Mammary epithelial cell (primary cell): Measurements from ENCODE around the gene MTMR2.

Experiments used
- EZH2 ChIP-seq: IDR thresholded peaks from 2 replicates; pipeline ENCODE4 v1.6.1; 2012; ENCODE audit warnings: low read length, inconsistent platforms, borderline replicate concordance
- TF ChIP-seq, protein P1 (sequence below), 2 donors: IDR thresholded peaks in 1 of 2; conservative IDR thresholded peaks in 1 of 2; 2 replicates each; pipeline ENCODE4 v1.5.1; 2011 to 2012; ENCODE audit warnings: inconsistent platforms in 2 of 2, low read length in 2 of 2, mild to moderate bottlenecking in 2 of 2, control low read depth in 1 of 2, low read depth in 1 of 2; ENCODE audit not compliant: insufficient read depth in 1 of 2; ENCODE audit errors: extremely low read depth in 1 of 2

DNA sequence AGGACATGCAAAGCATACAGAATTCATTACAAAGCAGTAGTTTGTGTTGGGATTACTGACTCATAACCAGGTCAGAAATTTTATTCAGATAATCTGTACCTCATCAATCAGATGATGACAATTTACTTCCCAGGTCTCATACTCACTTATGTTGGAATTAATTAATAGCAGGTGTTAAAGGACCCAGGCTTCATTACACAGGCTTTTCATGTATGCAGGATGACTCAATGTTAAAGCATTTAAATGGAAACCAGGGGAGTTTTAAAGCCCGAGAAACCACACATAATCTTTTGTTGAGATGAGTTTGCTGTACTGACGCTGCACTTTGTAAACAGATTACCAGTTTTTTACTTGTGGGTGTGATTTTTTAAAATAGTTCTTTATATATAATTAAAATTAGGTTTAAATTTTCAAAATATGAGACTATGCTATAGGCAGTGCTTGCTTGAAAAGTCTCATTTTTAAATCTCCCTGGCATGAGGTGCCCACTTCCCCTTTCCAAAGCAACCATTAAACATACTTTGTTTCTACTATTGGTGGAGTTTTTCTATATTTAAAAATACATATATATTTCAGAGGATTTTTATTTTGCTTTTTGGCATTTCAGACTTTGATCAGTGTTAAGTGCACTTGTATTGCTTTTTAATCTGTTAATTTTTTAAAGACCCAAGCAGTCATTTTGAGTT, 92.6 kb downstream of the MTMR2 start:
- TF ChIP-seq EZH2, result no peak
- TF ChIP-seq, protein P1, sequence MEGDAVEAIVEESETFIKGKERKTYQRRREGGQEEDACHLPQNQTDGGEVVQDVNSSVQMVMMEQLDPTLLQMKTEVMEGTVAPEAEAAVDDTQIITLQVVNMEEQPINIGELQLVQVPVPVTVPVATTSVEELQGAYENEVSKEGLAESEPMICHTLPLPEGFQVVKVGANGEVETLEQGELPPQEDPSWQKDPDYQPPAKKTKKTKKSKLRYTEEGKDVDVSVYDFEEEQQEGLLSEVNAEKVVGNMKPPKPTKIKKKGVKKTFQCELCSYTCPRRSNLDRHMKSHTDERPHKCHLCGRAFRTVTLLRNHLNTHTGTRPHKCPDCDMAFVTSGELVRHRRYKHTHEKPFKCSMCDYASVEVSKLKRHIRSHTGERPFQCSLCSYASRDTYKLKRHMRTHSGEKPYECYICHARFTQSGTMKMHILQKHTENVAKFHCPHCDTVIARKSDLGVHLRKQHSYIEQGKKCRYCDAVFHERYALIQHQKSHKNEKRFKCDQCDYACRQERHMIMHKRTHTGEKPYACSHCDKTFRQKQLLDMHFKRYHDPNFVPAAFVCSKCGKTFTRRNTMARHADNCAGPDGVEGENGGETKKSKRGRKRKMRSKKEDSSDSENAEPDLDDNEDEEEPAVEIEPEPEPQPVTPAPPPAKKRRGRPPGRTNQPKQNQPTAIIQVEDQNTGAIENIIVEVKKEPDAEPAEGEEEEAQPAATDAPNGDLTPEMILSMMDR (conservative IDR thresholded peaks at IDR 0.05 in 1 of 2, IDR thresholded peaks at IDR 0.05 in 1 of 2; ENCODE audit: extremely low read depth in 1 of 2, insufficient read depth in 1 of 2, low read depth in 1 of 2, low read length in 2 of 2), result no peak
